ENCODE measurements around the gene TSPAN9.

The TSPAN9 gene

DNA sequence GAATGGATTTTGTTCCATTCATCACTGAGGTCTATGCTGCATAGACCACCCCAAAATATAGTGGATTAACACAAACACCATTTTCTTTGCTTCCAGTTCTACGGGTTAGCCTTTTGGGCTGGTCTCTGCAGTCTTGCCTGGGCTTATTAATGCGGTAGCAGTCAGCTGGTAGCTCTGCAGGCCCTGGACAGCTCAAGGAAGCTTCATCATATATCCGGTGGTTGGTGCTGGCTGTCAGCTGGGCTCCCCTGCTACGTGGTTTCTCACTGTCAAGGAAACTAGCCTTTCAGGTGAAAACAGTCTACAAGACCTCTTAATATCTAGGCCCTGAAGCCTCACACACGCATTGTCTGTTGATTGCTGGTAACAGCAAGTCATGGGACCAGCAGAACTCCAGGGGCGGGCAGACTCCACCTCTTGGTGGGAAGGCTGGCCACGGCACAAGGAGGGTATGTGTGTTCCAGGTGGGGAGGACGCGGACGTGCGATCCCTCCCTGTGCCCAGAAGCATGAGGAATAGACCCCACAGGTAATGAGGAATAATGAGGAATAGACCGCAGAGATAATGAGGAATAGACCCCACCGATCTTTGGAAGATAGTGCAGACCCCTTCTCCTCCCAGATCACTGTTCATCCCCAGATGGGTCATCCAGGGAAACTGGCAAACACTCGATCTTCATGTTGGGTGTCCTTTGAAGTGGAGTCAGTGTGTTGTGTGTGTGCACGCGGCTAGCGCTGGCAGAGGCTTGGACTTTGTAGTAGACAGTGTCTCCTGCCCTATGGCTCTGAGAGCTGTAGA lies 13.3 kb downstream of the TSPAN9 start:
- H3K4me3 Mint-ChIP-seq, result no peak overlapping the region

DNA sequence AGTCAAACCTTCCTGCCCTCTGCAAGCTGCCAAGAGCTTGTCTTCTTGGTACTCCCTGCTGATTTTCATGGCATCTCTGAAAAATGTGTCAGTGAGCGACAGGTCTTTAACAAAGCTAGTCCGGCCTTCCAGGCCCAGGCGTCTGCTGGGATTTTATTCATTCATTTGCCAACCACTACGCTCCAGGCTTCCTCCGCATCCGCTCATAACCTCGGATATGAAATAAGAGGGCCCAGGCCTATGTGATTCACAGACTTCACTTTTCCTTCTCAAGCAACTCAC lies 13.8 kb downstream of the TSPAN9 start:
- no peak for DNase-seq (ENCODE audit: low spot score)
- Mint-ChIP-seq H3K36me3 (ENCODE audit: low read depth) (no peaks in the 10 kb centered on the region), H3K4me3 (no peak overlapping the region), H3K4me1 (ENCODE audit: low read depth) (no peaks in the 10 kb centered on the region), H3K9me3 (no peaks in the 10 kb centered on the region), H3K27me3 (ENCODE audit: low read depth) (no peaks in the 10 kb centered on the region), H3K27ac (no peak overlapping the region)

More for the DNA sequence above, 13.3 kb downstream of the TSPAN9 start:
- no peak overlapping the region for H3K27ac Mint-ChIP-seq
- H3K4me1 Mint-ChIP-seq (ENCODE audit: low read depth), result no peaks in the 10 kb centered on the region
- no peaks in the 10 kb centered on the region for H3K36me3 Mint-ChIP-seq (ENCODE audit: low read depth)
- no peak for DNase-seq (ENCODE audit: low spot score)
- H3K9me3 Mint-ChIP-seq, result no peaks in the 10 kb centered on the region
- no peaks in the 10 kb centered on the region for H3K27me3 Mint-ChIP-seq (ENCODE audit: low read depth)

DNA sequence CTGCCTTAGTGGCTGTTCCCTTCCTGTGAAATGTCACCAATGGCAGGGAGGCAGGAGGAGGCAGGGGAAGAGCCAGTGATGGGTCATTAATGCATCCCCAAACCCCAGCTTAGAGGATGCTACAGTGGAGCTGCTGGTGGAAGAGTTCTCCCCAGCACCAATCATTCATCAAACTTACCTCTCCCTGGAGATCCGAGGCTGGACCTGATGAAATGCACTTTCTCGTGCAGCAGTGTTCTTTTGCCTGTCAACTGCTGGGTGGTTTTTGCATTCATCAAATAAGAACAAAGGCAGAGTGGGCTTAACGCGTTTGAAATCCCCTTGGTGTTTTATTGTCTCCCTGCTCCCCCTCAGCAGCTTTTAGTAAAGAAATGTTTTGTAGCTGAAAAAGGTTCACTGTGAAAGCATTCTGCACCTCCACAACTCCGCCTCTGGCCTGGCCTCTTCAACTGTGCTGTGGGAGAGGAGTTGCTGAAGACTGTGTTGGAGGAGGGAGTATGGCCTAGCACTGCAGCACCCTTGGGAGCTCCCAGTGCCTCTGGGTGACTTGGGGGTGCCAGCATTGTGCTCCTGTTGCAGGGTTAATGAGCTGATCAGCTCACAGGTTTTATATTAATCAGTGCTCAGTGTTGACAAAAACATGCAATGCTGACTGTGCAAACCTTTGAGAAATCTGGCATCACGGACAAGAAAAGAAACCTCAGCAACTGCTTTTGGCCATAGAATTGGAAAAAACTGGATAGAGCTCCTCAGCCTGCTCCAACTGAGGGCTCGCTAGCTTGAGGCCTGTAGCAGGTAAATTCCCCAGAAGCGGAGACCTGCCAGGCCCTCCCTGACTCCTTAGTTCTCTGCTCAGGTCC lies 14.4 kb downstream of the TSPAN9 start:
- Mint-ChIP-seq H3K27ac (no peak overlapping the region), H3K4me1 (ENCODE audit: low read depth) (no peaks in the 10 kb centered on the region), H3K36me3 (ENCODE audit: low read depth) (no peaks in the 10 kb centered on the region), H3K27me3 (ENCODE audit: low read depth) (no peaks in the 10 kb centered on the region), H3K9me3 (peaks cover 4% of the 10 kb centered on the region), H3K4me3 (no peak overlapping the region)
- DNase-seq (ENCODE audit: low spot score), result no peak

DNA sequence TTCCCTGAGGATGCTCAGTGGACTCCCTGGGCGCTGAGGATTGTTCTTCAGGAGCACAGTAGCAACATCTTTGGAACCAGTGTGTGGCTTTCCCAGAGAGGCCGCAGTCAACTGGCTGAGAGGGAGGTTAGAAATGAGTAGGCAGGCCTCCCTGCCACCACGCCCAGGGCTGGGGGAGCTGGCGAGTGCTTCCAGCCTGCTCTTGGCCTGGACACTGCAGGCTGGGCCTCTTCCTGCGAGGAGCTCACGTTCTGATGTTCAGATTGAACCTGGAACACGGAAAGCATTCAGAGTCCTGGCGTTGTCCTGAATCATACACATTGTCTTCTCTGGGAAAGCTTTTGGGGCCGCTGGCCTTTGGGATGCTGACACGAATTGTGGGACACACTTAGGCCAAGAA lies 15.6 kb downstream of the TSPAN9 start:
- no peaks in the 10 kb centered on the region for H3K36me3 Mint-ChIP-seq (ENCODE audit: low read depth)
- H3K9me3 Mint-ChIP-seq, result peaks cover 5% of the 10 kb centered on the region
- H3K4me3 Mint-ChIP-seq, result no peak overlapping the region
- H3K27me3 Mint-ChIP-seq (ENCODE audit: low read depth), result no peaks in the 10 kb centered on the region
- no peak overlapping the region for H3K27ac Mint-ChIP-seq
- no peaks in the 10 kb centered on the region for H3K4me1 Mint-ChIP-seq (ENCODE audit: low read depth)
- no peak for DNase-seq (ENCODE audit: low spot score)

DNA sequence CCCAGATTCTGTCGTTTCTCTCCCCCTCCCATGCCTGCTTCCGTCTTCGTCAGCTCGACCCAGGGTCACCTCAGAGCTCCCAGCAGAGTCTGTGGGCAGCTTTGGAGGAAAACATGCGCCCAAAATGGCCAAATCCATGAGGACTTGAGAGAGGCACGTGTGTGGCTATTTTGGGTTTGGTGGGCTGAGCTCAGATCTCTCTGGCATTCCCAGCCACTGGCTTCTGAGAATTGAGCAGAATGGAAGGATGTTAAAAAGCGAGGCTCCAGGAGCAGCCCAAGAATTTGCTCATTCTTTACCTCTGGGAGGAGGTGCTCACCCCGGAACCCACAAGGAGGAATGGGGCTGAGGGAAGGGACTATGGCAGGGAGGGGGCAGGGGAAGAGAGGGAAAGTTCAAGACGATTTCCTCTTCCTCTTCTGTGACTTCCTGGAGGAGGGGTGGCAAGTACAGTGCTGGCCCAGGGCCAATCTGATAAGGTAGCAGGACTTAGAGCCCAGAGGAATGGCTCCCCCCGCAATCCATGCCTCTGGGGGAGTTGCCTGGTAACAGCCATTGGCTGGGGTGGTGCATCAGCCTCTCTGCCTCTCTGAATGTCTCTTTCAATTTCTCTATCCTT lies 20.1 kb downstream of the TSPAN9 start:
- Mint-ChIP-seq H3K4me3 (no peak overlapping the region), H3K9me3 (peaks cover 25% of the 10 kb centered on the region), H3K4me1 (ENCODE audit: low read depth) (no peaks in the 10 kb centered on the region), H3K27ac (no peak overlapping the region), H3K36me3 (ENCODE audit: low read depth) (no peaks in the 10 kb centered on the region), H3K27me3 (ENCODE audit: low read depth) (no peaks in the 10 kb centered on the region)
- DNase-seq (ENCODE audit: low spot score), result no peak

DNA sequence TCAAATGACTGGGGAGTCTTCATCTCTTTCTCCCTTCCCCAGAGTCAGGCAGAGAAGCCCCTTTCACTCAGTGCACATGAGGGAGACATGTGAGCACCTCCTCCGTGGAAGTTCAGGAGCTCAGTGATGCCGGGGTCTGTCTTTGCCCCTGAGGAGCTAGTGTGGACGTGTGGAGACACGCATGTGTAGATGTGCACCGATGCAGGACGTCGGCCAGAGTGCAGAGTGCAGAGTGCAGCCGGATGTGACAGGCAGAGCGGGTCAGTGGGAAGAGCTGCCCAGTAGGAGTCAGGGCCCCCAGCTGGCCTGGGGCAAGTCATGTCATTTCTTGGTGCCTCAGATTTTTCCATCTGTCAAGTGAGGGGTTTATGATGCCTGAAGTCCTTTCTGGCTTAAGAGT lies 20.7 kb downstream of the TSPAN9 start:
- Mint-ChIP-seq H3K36me3 (ENCODE audit: low read depth) (no peaks in the 10 kb centered on the region), H3K9me3 (peaks cover 25% of the 10 kb centered on the region), H3K27ac (no peak overlapping the region), H3K4me1 (ENCODE audit: low read depth) (no peaks in the 10 kb centered on the region), H3K4me3 (no peak overlapping the region), H3K27me3 (ENCODE audit: low read depth) (no peaks in the 10 kb centered on the region)
- no peak for DNase-seq (ENCODE audit: low spot score)

DNA sequence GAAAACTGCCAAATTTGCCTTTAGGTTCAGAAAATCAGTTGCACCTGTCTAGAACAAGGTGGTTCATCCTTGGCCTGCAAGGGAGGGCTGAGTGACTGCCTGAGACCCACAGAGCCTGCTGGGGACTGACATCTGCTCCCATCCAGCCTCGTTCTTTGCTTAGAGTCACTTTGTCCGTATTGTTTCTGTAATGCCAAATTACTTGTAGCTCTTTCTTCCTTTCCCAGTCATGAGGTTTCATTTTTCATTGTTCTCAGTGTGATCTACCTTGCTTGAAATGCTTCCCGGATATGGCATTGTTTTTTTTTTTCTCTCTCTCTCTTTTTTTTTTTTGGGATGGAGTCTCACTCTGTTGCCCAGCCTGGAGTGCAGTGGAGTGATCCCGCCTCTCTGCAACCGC lies 21.3 kb downstream of the TSPAN9 start:
- Mint-ChIP-seq H3K27ac (no peak overlapping the region), H3K27me3 (ENCODE audit: low read depth) (no peaks in the 10 kb centered on the region), H3K4me3 (no peak overlapping the region), H3K9me3 (peaks cover 25% of the 10 kb centered on the region), H3K36me3 (ENCODE audit: low read depth) (no peaks in the 10 kb centered on the region), H3K4me1 (ENCODE audit: low read depth) (no peaks in the 10 kb centered on the region)
- no peak for DNase-seq (ENCODE audit: low spot score)

DNA sequence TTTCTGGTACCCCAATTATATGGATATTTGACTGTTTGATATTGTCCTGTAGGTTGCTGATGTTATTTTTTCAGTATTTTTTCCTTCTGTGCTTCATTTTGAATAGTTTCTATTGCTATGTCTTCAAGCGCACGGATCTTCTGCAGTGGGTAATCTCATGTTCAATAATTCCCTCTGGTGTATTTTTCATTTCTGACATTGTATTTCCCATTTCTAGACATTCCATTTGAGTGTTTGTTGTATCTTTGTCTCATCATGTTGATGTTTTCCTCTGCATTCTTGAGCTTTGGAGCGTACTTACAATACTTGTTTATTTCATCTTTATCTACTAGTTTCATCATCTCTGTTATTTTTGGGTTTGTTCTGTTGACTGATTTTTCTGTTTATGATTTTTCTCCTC lies 22.0 kb downstream of the TSPAN9 start:
- no peaks in the 10 kb centered on the region for H3K4me1 Mint-ChIP-seq (ENCODE audit: low read depth)
- H3K27ac Mint-ChIP-seq, result no peak overlapping the region
- DNase-seq (ENCODE audit: low spot score), result no peak
- H3K4me3 Mint-ChIP-seq, result no peak overlapping the region
- H3K36me3 Mint-ChIP-seq (ENCODE audit: low read depth), result no peaks in the 10 kb centered on the region
- H3K9me3 Mint-ChIP-seq, result peaks cover 25% of the 10 kb centered on the region
- H3K27me3 Mint-ChIP-seq (ENCODE audit: low read depth), result no peaks in the 10 kb centered on the region

DNA sequence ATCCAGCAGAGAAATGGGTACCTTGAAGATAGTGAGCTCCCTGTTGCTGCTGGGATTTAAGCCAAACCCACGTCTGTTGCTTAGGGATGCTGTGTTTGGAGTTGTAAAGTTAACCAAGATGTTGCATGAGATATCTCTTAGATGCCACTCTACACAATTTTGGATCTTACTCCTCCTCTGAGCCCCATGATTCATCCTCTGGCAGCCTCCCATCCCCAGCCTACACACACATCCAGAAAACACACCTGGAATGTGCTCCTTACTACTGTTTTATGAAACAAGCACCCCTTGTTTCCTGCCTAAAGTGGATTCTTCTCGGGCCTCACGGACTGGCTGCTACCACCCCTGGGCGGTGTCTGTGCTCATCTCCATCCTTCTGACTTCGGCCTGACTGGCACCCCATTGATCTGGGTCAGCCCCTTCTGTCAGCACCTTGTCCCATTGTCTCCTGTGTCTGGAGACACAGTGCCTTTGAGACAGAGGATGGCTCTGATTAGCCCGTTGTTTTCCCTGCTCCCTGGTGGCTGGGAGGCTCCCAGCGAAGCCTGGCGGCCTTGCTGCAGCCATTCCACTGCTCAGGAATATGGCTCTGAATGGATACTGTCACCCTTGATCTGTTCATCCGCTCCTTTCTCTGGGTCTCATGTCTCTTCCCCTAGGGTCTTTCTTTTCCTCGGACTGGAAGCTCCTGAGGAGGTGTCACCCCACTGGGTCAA lies 24.3 kb downstream of the TSPAN9 start:
- H3K4me1 Mint-ChIP-seq (ENCODE audit: low read depth), result no peaks in the 10 kb centered on the region
- no peak overlapping the region for H3K27ac Mint-ChIP-seq

DNA sequence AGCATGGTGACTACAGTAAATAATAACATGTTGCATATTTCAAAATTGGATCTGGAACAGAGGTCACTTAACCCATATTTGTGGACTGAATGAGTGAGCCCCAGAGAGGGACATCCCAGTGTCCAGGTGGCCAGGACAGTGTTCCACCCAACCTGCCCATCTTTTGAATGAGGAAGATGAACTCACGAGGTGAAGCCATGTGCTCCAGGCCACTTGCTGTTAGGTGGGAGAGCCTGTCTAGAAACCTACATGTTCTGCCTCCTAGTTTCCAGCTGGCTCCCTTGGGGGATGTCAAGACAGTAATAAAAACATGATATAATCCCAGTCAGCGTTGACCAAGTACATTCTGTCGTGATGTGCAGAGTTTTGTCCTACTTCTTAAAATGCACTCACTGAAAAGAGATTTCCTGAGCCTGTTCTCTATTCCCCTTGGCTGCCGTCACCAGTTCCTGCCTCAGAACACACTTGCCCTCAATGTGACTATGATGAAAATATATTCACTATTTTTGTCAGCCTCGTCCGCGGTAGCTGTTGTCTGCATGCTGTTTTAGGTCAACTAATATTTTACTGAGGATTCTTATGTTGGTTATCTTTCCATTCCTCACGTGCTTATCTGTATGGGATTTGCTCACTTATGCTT lies 25.7 kb downstream of the TSPAN9 start:
- H3K27me3 Mint-ChIP-seq (ENCODE audit: low read depth), result peaks cover 2% of the 10 kb centered on the region
- no peaks in the 10 kb centered on the region for H3K36me3 Mint-ChIP-seq (ENCODE audit: low read depth)
- peaks cover 19% of the 10 kb centered on the region for H3K9me3 Mint-ChIP-seq
- H3K27ac Mint-ChIP-seq, result no peak overlapping the region
- no peak overlapping the region for H3K4me3 Mint-ChIP-seq
- no peak for DNase-seq (ENCODE audit: low spot score)
- no peaks in the 10 kb centered on the region for H3K4me1 Mint-ChIP-seq (ENCODE audit: low read depth)

More for the DNA sequence above, 24.3 kb downstream of the TSPAN9 start:
- H3K27me3 Mint-ChIP-seq (ENCODE audit: low read depth), result no peaks in the 10 kb centered on the region
- H3K36me3 Mint-ChIP-seq (ENCODE audit: low read depth), result no peaks in the 10 kb centered on the region
- peaks cover 22% of the 10 kb centered on the region for H3K9me3 Mint-ChIP-seq
- DNase-seq (ENCODE audit: low spot score), result no peak
- H3K4me3 Mint-ChIP-seq, result no peak overlapping the region

DNA sequence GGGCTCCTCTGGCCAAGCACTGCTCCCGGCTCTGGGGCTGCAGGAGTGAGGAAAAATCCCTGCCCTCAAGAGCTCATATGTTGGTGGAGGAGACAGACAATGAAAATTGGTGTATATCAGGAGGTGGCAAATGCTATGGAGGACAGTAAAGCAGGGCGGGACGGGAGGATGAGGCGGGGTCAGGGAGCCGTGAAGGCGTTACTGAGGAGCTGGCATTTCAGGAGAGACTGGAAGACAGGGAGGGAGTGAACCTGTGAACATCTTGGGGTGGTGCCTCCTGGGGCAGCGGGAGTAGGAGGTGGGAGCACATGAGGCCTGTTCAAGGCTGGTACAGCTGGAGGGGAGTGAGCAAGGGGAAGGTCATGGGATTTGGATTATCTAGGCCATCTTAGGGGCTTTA lies 26.6 kb downstream of the TSPAN9 start:
- Mint-ChIP-seq H3K9me3 (peaks cover 11% of the 10 kb centered on the region), H3K36me3 (ENCODE audit: low read depth) (no peaks in the 10 kb centered on the region), H3K27ac (no peak overlapping the region), H3K27me3 (ENCODE audit: low read depth) (peaks cover 2% of the 10 kb centered on the region), H3K4me3 (no peak overlapping the region), H3K4me1 (ENCODE audit: low read depth) (no peaks in the 10 kb centered on the region)
- no peak for DNase-seq (ENCODE audit: low spot score)

DNA sequence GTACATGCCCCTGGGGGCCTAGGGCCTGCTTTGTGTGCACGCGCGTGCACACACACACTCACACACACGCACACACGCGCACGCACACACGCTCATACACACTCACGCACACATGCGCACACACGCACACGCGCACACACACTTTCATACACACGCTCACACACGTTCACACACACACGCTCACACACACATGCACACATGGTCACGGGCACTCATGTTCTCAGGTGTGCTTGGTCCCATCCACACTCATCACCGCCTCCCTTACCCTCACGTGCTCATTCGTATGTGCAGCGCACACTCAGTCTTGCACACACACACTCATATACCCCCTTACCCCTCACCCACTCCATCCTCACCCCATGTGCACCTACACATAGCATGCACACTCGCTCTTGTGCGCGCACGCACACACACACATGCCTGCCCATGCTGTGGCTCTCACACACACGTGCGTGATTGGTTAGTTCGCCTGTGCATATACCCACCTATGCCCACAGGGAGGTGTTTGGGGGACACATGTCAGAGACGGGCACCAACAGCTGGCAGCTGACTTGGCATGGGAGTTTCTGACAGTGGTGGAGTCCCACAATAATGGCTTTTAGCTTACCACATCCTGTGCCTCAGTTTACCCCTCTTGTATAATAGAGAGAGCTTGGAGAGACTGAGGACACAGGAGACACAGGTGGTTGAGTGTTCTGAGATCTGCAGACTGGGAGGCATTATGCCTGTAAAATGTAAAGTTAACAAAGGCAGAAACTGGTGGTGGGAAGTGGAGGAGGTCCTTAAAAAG lies 28.7 kb downstream of the TSPAN9 start:
- no peak for DNase-seq (ENCODE audit: low spot score)
- Mint-ChIP-seq H3K27ac (no peak overlapping the region), H3K9me3 (no peaks in the 10 kb centered on the region), H3K36me3 (ENCODE audit: low read depth) (no peaks in the 10 kb centered on the region), H3K4me1 (ENCODE audit: low read depth) (no peaks in the 10 kb centered on the region), H3K27me3 (ENCODE audit: low read depth) (peaks cover 4% of the 10 kb centered on the region), H3K4me3 (no peak overlapping the region)

DNA sequence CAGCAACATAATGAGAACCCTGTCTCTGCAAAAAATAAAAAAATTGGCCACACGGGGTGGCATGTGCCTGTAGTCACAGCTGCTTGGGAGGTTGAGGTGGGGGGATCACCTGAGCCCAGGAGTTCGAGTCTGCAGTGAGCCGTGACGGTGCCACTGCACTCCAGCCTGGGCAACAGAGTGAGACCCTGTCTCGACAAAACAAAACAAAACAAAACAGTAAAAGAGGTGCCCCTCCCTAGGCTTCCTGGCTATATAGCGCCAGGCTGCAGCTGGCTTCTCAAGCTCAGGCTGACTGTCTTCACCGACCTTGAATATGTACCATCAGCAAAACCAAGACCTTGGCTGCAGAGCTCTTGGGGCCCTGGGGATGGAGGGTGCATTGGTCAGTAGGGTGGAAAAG lies 29.4 kb downstream of the TSPAN9 start:
- Mint-ChIP-seq H3K4me1 (ENCODE audit: low read depth) (no peaks in the 10 kb centered on the region), H3K27ac (no peak overlapping the region), H3K36me3 (ENCODE audit: low read depth) (no peaks in the 10 kb centered on the region), H3K4me3 (no peak overlapping the region), H3K27me3 (ENCODE audit: low read depth) (peaks cover 7% of the 10 kb centered on the region), H3K9me3 (no peaks in the 10 kb centered on the region)
- no peak for DNase-seq (ENCODE audit: low spot score)
